ENCODE results near the gene CNGB1. TPM values are rescaled to one million over a fixed set of nuclear protein-coding genes. Genes with fewer than 3 reads are reported as not detected.

The CNGB1 gene
- total RNA-seq, 2 experiments from 2014 or later = not detected

DNA sequence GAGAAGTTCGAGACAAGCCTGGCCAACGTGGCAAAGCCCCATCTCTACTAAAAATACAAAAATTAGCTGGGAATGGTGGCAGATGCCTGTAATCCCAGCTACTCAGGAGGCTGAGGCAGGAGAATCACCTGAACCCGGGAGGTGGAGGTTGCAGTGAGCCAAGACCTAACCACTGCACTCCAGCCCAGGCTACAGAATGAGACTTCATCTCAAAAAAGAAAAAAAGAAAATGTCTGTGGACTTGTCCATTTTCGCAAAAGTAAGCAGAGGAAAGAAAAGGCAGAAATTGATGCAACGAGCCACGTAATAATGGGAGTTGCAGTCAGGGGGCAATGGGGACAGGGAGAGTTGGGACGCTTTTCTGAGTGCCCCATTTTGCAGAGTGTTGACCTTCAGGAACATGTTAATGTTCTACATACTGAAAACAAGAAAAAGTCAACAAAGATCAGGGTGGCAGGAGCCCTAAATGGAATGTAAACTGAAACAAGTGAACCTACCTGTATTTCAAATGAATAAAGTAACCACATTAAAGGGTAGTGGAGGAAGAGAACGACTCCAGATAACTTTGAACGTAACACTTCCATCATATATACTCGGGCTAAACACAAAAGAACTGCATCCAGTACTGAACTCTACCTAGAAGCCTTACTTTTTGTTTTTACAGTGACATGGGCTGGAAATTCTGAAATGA, 76.4 kb downstream of the CNGB1 start:
- TF ChIP-seq, protein P1, sequence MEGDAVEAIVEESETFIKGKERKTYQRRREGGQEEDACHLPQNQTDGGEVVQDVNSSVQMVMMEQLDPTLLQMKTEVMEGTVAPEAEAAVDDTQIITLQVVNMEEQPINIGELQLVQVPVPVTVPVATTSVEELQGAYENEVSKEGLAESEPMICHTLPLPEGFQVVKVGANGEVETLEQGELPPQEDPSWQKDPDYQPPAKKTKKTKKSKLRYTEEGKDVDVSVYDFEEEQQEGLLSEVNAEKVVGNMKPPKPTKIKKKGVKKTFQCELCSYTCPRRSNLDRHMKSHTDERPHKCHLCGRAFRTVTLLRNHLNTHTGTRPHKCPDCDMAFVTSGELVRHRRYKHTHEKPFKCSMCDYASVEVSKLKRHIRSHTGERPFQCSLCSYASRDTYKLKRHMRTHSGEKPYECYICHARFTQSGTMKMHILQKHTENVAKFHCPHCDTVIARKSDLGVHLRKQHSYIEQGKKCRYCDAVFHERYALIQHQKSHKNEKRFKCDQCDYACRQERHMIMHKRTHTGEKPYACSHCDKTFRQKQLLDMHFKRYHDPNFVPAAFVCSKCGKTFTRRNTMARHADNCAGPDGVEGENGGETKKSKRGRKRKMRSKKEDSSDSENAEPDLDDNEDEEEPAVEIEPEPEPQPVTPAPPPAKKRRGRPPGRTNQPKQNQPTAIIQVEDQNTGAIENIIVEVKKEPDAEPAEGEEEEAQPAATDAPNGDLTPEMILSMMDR (IDR thresholded peaks at IDR 0.05) = no peak
- Mint-ChIP-seq H3K36me3 (ENCODE audit: low read depth) (no peaks in the 10 kb centered on the region), H3K27me3 (peaks cover 31% of the 10 kb centered on the region), H3K4me1 (ENCODE audit: low read depth) (peaks cover 13% of the 10 kb centered on the region), H3K9me3 (no peaks in the 10 kb centered on the region), H3K4me3 (no peak overlapping the region), H3K27ac (no peak overlapping the region)
- Histone ChIP-seq H3K36me3 (ENCODE audit: insufficient read depth, low read length) (no peaks in the 10 kb centered on the region), H3K27me3 (ENCODE audit: control insufficient read depth in 1 of 2, insufficient read depth in 2 of 2, low read length in 2 of 2) (peaks cover 0 to 6% of the 10 kb centered on the region in 2 experiments), H3K9me3 (ENCODE audit: control insufficient read depth in 1 of 2, insufficient read depth in 1 of 2, low read length in 2 of 2) (no peaks in the 10 kb centered on the region), H3K4me1 (ENCODE audit: insufficient read depth, low read length) (peaks cover 3% of the 10 kb centered on the region), H3K4me3 (ENCODE audit: low read length) (no peak overlapping the region), H3K27ac (ENCODE audit: low read depth in 1 of 2, low read length in 2 of 2) (no peak overlapping the region)
- intact Hi-C loops (cut with DNase I, micrococcal nuclease) = loop anchor here in 1 of 2 experiments (5.0 kb wide), 2 partner anchors 593 to 863 kb away; no protein-coding TSS in a partner anchor
- ATAC-seq (ENCODE audit: poor library complexity) (no peak), DNase-seq (no peak)
- POLR2A ChIA-PET = no interaction called here
- CTCF ChIA-PET = interaction anchor here (0.6 kb wide), 1 partner anchor 114 kb away, joined by 3 read pairs; no protein-coding TSS in a partner anchor

DNA sequence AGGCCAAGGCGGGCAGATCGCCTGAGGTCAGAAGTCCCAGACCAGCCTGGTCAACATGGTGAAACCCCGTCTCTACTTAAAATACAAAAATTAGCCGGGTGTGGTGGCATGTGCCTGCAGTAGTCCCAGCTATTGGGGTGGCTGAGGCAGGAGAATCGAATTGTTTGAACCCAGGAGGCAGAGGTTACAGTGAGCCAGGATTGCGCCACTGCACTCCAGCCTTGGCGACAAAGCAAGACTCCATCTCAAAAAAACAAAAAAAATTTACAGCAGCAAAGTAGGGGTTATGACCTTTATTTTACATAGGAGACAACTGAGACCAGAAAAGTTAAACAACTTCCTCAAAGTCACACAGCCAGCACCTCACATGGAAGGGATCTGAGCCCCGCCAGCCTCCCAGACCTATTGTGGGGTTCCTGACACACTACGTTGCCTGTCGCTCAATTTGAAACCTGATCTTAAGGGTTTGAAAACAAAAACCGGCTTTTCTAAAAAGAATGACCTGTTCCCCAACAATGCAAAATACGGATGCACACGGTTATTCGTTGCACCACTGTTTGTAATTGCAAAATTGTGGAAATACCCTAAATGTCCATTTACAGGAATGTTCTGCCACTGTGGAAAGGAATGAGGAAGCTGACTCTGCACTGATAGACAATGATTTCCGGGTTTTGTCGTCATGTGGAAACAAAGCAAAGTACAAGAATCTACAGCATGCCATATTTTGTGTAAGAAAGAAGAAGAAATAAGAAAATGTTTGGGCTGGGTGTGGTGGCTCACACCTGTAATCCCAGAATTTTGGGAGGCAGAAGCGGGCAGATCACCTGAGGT, 77.2 kb downstream of the CNGB1 start:
- intact Hi-C loops (cut with DNase I, micrococcal nuclease) = no loop called here

DNA sequence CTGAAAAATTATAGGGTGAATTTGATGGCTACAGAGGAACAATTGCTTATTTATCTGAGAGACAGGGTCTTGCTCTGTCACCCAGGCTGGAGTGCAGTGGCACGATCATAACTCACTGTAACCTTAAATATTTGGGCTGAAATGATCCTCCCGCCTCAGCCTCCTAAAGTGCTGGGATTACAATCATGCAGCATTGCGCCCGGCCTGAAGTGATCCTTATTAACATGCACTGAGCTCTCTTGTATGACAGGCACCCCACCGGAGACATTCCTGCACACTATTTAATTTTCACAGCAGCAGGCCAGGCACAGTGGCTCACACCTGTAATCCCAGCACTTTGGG, 77.7 kb downstream of the CNGB1 start:
- intact Hi-C loops (cut with DNase I, micrococcal nuclease) = no loop called here
- POLR2A ChIA-PET = no interaction called here
- Histone ChIP-seq H3K27ac (ENCODE audit: low read depth in 1 of 2, low read length in 2 of 2) (no peak overlapping the region), H3K4me3 (ENCODE audit: low read length) (no peak overlapping the region), H3K27me3 (ENCODE audit: control insufficient read depth in 1 of 2, insufficient read depth in 2 of 2, low read length in 2 of 2) (peaks cover 4 to 6% of the 10 kb centered on the region in 2 experiments), H3K4me1 (ENCODE audit: insufficient read depth, low read length) (peaks cover 3% of the 10 kb centered on the region), H3K36me3 (ENCODE audit: insufficient read depth, low read length) (no peaks in the 10 kb centered on the region), H3K9me3 (ENCODE audit: control insufficient read depth in 1 of 2, insufficient read depth in 1 of 2, low read length in 2 of 2) (no peaks in the 10 kb centered on the region)
- Mint-ChIP-seq H3K9me3 (no peaks in the 10 kb centered on the region), H3K27ac (no peak overlapping the region), H3K36me3 (ENCODE audit: low read depth) (no peaks in the 10 kb centered on the region), H3K27me3 (peaks cover 37% of the 10 kb centered on the region), H3K4me3 (no peak overlapping the region), H3K4me1 (ENCODE audit: low read depth) (peaks cover 13% of the 10 kb centered on the region)
- CTCF ChIA-PET = no interaction called here
- DNase-seq = no peak
- ATAC-seq (ENCODE audit: poor library complexity) = no peak
- TF ChIP-seq, protein P1 (IDR thresholded peaks at IDR 0.05) = no peak

More for the DNA sequence above, 77.2 kb downstream of the CNGB1 start:
- TF ChIP-seq, protein P1 (IDR thresholded peaks at IDR 0.05) = no peak
- Histone ChIP-seq H3K27me3 (ENCODE audit: control insufficient read depth in 1 of 2, insufficient read depth in 2 of 2, low read length in 2 of 2) (peaks cover 0 to 6% of the 10 kb centered on the region in 2 experiments), H3K4me3 (ENCODE audit: low read length) (no peak overlapping the region), H3K36me3 (ENCODE audit: insufficient read depth, low read length) (no peaks in the 10 kb centered on the region), H3K4me1 (ENCODE audit: insufficient read depth, low read length) (peaks cover 3% of the 10 kb centered on the region), H3K27ac (ENCODE audit: low read depth in 1 of 2, low read length in 2 of 2) (no peak overlapping the region), H3K9me3 (ENCODE audit: control insufficient read depth in 1 of 2, insufficient read depth in 1 of 2, low read length in 2 of 2) (no peaks in the 10 kb centered on the region)
- ChIA-PET CTCF (interaction anchor here (0.6 kb wide), 1 partner anchor 114 kb away, joined by 3 read pairs; no protein-coding TSS in a partner anchor), POLR2A (no interaction called here)
- Mint-ChIP-seq H3K4me1 (ENCODE audit: low read depth) (peaks cover 13% of the 10 kb centered on the region), H3K27ac (no peak overlapping the region), H3K36me3 (ENCODE audit: low read depth) (no peaks in the 10 kb centered on the region), H3K9me3 (no peaks in the 10 kb centered on the region), H3K4me3 (no peak overlapping the region), H3K27me3 (peaks cover 31% of the 10 kb centered on the region)
- no peak for ATAC-seq (ENCODE audit: poor library complexity)
- DNase-seq = peak in 2 of 14 experiments; percentile 57 to 64
